Esophagus squamous epithelium (tissue), 4 donors: Measurements from ENCODE around the gene SHLD3.
"Not testable (repeated sequence)": the region's sequence is repeated elsewhere in the genome, so short reads cannot be mapped to it uniquely, and the experiment has no call there.

Source experiments
- CTCF ChIP-seq, 6 experiments: fragments of 450-650 bp in 4 of 6; fragments of 200-600 bp in 2 of 6; sonication (generic) in 2 of 6; IDR thresholded peaks; one replicate each; pipeline ENCODE4 v1.5.1; 2016 to 2019; ENCODE audit warnings: antibody characterized with exemption in 6 of 6, mild to moderate bottlenecking in 4 of 6, moderate library complexity in 4 of 6
- POLR2A ChIP-seq, 4 donors: fragments of 450-650 bp; IDR thresholded peaks; one replicate each; pipeline ENCODE4 v1.6.1; 2017; ENCODE audit warnings: antibody characterized with exemption in 4 of 4, mild to moderate bottlenecking in 4 of 4, moderate library complexity in 3 of 4

DNA sequence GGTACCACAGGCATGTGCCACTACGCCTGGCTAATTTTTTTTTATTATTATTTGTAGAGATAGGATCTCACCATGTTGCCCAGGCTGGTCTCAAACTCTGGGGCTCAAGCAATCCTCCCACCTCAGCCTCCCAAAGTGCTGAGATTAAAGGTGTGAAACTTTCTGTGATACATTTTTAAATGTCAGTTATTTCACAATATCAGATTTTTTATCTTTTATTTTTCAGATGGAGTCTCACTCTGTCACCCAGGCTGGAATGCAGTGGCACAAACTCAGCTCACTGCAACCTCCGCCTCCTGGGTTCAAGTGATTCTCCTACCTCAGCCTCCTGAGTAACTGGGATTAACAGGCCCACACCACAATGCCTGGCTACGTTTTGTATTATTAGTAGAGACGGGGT is 2.9 kb upstream of the SHLD3 start:
- not testable (repeated sequence) for TF ChIP-seq POLR2A, CTCF (IDR thresholded peaks at IDR 0.05)
